Stimulated activated CD4-positive, alpha-beta T cell treated with anti-CD3 and anti-CD28 coated beads, Interleukin-15, amount 100 ng/mL, for 48 hours (primary cell): ENCODE data around the gene FGR.
A peak's percentile ranks its signal among the peaks of the same experiment; 100 is the strongest.

Source experiments
- DNase-seq, 2 donors: peaks; one replicate each; pipeline ENCODE4 v3.0.0-alpha.2; 2020; ENCODE audit warnings: low read depth in 2 of 2

Gene FGR

GRCh38 chr1:27568300-27569087 is 66.5 kb downstream of the FGR start:
- DNase-seq, result peak; percentile 87 to 94

- DNase-seq, result no peak
Measured at GRCh38 chr1:27567971-27568299, 67.0 kb downstream of the FGR start.

- DNase-seq, result no peak
Measured at GRCh38 chr1:27567146-27567526, 67.8 kb downstream of the FGR start.

GRCh38 chr1:27566462-27567145 is 68.4 kb downstream of the FGR start:
- no peak for DNase-seq

GRCh38 chr1:27564710-27565649 is 70.0 kb downstream of the FGR start:
- no peak for DNase-seq

GRCh38 chr1:27563591-27564471 is 71.2 kb downstream of the FGR start:
- DNase-seq, result no peak

GRCh38 chr1:27563341-27563590 is 71.7 kb downstream of the FGR start:
- DNase-seq, result no peak

- DNase-seq, result no peak
Measured at GRCh38 chr1:27562534-27563340, 72.2 kb downstream of the FGR start.
